ENCODE measurements around the gene LMOD3.

Gene LMOD3

GRCh38 chr3:69108811-69109210, 13.6 kb downstream of the LMOD3 start:
- TF ChIP-seq CTCF (IDR thresholded peaks at IDR 0.05; ENCODE audit: low read depth, low read length, missing control alignments), result no peak
- Histone ChIP-seq H3K36me3 (replicated peaks) (peaks cover 19% of the 10 kb centered on the region), H3K4me3 (ENCODE audit: low read depth, low read length) (no peak overlapping the region), H3K27ac (no peak overlapping the region), H3K27me3 (replicated peaks) (no peaks in the 10 kb centered on the region)
- in situ Hi-C loops (cut with HindIII; ENCODE audit: low pct_ligation_motif_present, low sequenced_read_pairs), result no loop called here
- no peak for DNase-seq

GRCh38 chr3:69107841-69108240, 14.6 kb downstream of the LMOD3 start:
- in situ Hi-C loops (cut with HindIII; ENCODE audit: low pct_ligation_motif_present, low sequenced_read_pairs), result no loop called here
- Histone ChIP-seq H3K27ac (no peak overlapping the region), H3K4me3 (ENCODE audit: low read depth, low read length) (no peak overlapping the region), H3K36me3 (replicated peaks) (peaks cover 29% of the 10 kb centered on the region), H3K27me3 (replicated peaks) (no peaks in the 10 kb centered on the region)
- no peak for TF ChIP-seq CTCF (IDR thresholded peaks at IDR 0.05; ENCODE audit: low read depth, low read length, missing control alignments)
- DNase-seq, result no peak

GRCh38 chr3:69105320-69105719, 17.1 kb downstream of the LMOD3 start:
- no peak for DNase-seq
- in situ Hi-C loops (cut with HindIII; ENCODE audit: low pct_ligation_motif_present, low sequenced_read_pairs), result no loop called here
- Histone ChIP-seq H3K36me3 (replicated peaks) (peaks cover 41% of the 10 kb centered on the region), H3K4me3 (ENCODE audit: low read depth, low read length) (no peak overlapping the region), H3K27me3 (replicated peaks) (no peaks in the 10 kb centered on the region), H3K27ac (no peak overlapping the region)
- no peak for TF ChIP-seq CTCF (IDR thresholded peaks at IDR 0.05; ENCODE audit: low read depth, low read length, missing control alignments)

GRCh38 chr3:69104586-69104985, 17.8 kb downstream of the LMOD3 start:
- Histone ChIP-seq H3K4me3 (ENCODE audit: low read depth, low read length) (no peak overlapping the region), H3K27ac (no peak overlapping the region), H3K36me3 (replicated peaks) (peaks cover 45% of the 10 kb centered on the region), H3K27me3 (replicated peaks) (no peaks in the 10 kb centered on the region)
- no peak for DNase-seq
- TF ChIP-seq CTCF (IDR thresholded peaks at IDR 0.05; ENCODE audit: low read depth, low read length, missing control alignments), result no peak
- in situ Hi-C loops (cut with HindIII; ENCODE audit: low pct_ligation_motif_present, low sequenced_read_pairs), result no loop called here

GRCh38 chr3:69103123-69103522, 19.3 kb downstream of the LMOD3 start:
- in situ Hi-C loops (cut with HindIII; ENCODE audit: low pct_ligation_motif_present, low sequenced_read_pairs), result no loop called here
- Histone ChIP-seq H3K27me3 (replicated peaks) (no peaks in the 10 kb centered on the region), H3K4me3 (ENCODE audit: low read depth, low read length) (no peak overlapping the region), H3K27ac (no peak overlapping the region), H3K36me3 (replicated peaks) (peaks cover 47% of the 10 kb centered on the region)
- DNase-seq, result no peak
- TF ChIP-seq CTCF (IDR thresholded peaks at IDR 0.05; ENCODE audit: low read depth, low read length, missing control alignments), result no peak

GRCh38 chr3:69102384-69102783, 20.0 kb downstream of the LMOD3 start:
- DNase-seq, result no peak
- Histone ChIP-seq H3K4me3 (ENCODE audit: low read depth, low read length) (no peak overlapping the region), H3K36me3 (replicated peaks) (peaks cover 47% of the 10 kb centered on the region), H3K27me3 (replicated peaks) (no peaks in the 10 kb centered on the region), H3K27ac (no peak overlapping the region)
- no peak for TF ChIP-seq CTCF (IDR thresholded peaks at IDR 0.05; ENCODE audit: low read depth, low read length, missing control alignments)
- in situ Hi-C loops (cut with HindIII; ENCODE audit: low pct_ligation_motif_present, low sequenced_read_pairs), result no loop called here
